Sigmoid colon (tissue), 4 donors: ENCODE measurements around the gene FDXR.

ENCODE experiments used
- POLR2A ChIP-seq, 2 donors: fragments of 450-650 bp; IDR thresholded peaks; one replicate each; pipeline ENCODE4 v1.6.1; 2016; ENCODE audit warnings: antibody characterized with exemption in 2 of 2, mild to moderate bottlenecking in 2 of 2, moderate library complexity in 2 of 2
- POLR2AphosphoS5 ChIP-seq, 4 donors: sonication (generic); formaldehyde crosslinking; IDR thresholded peaks; one replicate each; pipeline ENCODE4 v1.6.1; 2017; ENCODE audit warnings: antibody characterized with exemption in 4 of 4
- TF ChIP-seq, protein P1 (sequence below), 4 experiments: fragments of 450-650 bp in 3 of 4; fragments of 200-600 bp in 1 of 4; IDR thresholded peaks; one replicate each; pipeline ENCODE4 v1.5.1; 2016 to 2019; ENCODE audit warnings: antibody characterized with exemption in 4 of 4, mild to moderate bottlenecking in 3 of 4, moderate library complexity in 2 of 4

DNA sequence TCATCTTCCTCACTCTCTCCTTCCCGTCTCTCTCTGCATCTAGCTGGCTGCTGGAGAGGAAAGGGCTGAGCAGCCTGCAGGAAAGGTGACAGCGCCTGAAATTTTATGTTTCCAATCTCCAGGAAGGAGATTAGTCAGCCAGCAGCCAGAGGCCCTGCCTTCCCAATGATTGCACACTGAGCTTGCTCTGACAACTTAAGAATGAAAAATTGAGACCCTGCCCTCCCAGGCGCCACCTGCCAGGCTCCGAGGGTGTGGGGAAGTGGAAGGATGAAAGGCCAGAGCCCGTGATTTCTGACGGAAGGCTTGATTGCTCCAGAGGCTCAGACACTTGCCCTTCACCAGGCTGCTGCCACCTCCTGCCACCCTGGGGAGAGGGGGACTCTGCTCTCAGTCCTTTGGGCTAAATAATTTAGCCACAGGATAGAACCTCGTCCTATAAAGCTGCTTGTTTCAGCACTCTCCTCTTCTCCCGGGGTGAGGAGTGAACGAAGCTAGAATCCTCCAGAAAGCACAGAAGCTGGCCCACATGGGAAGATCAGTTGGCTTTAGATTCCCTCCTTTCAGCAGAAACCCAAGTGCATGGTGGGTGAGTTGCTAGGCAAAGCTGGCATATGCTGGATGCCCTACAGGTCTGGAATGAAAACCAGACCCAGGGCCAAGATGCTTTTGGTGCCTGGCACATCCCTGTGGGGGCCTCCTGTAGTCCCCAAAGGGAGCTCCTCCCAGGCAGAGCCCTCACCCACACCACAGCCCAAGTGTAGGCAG, 46.7 kb downstream of the FDXR start:
- TF ChIP-seq POLR2AphosphoS5 (IDR thresholded peaks at IDR 0.05) (no peak), POLR2A (IDR thresholded peaks at IDR 0.05) (no peak)
- TF ChIP-seq, protein P1, sequence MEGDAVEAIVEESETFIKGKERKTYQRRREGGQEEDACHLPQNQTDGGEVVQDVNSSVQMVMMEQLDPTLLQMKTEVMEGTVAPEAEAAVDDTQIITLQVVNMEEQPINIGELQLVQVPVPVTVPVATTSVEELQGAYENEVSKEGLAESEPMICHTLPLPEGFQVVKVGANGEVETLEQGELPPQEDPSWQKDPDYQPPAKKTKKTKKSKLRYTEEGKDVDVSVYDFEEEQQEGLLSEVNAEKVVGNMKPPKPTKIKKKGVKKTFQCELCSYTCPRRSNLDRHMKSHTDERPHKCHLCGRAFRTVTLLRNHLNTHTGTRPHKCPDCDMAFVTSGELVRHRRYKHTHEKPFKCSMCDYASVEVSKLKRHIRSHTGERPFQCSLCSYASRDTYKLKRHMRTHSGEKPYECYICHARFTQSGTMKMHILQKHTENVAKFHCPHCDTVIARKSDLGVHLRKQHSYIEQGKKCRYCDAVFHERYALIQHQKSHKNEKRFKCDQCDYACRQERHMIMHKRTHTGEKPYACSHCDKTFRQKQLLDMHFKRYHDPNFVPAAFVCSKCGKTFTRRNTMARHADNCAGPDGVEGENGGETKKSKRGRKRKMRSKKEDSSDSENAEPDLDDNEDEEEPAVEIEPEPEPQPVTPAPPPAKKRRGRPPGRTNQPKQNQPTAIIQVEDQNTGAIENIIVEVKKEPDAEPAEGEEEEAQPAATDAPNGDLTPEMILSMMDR (IDR thresholded peaks at IDR 0.05): no peak
